Activated B cell treated with CpG ODN at 0.5 μM for 24 hours (primary cell): ENCODE results near the gene FAM210B. TPM values are rescaled to one million over a fixed set of nuclear protein-coding genes. Genes with fewer than 3 reads are reported as not detected.
"Not testable (repeated sequence)": the region's sequence is repeated elsewhere in the genome, so short reads cannot be mapped to it uniquely, and the experiment has no call there.

Experiments used
- ATAC-seq: fragments of 200-7000 bp; cut with Tn5 transposase; one replicate; pipeline ENCODE4 v1.10.0; 2021; ENCODE audit warnings: low read depth, mild to moderate bottlenecking, moderate library complexity
- CTCF ChIA-PET: fragments of 350-600 bp; sonication (Branson Sonifier 250); formaldehyde crosslinking; loops from one replicate; lab custom pipeline; 2021; ENCODE audit warnings: antibody characterized with exemption; lab: Charles Lee
- POLR2A ChIA-PET: fragments of 350-600 bp; sonication (Branson Sonifier 250); formaldehyde crosslinking; loops from one replicate; lab custom pipeline; 2021; ENCODE audit warnings: antibody characterized with exemption; lab: Charles Lee
- DNase-seq: peaks from one replicate; pipeline ENCODE4 v3.0.0; 2022
- H3K27ac Mint-ChIP-seq: one replicate; pipeline ENCODE4 v1.8.0; 2020; ENCODE audit warnings: mixed read lengths
- H3K27me3 Mint-ChIP-seq: one replicate; pipeline ENCODE4 v1.8.0; 2021; ENCODE audit warnings: mixed read lengths
- H3K36me3 Mint-ChIP-seq: one replicate; pipeline ENCODE4 v1.8.0; 2021; ENCODE audit warnings: low read depth, mixed read lengths
- H3K4me1 Mint-ChIP-seq: one replicate; pipeline ENCODE4 v1.8.0; 2021; ENCODE audit warnings: mixed read lengths
- H3K4me3 Mint-ChIP-seq: one replicate; pipeline ENCODE4 v1.8.0; 2020; ENCODE audit warnings: mild to moderate bottlenecking, mixed read lengths
- H3K9me3 Mint-ChIP-seq: one replicate; pipeline ENCODE4 v1.8.0; 2020; ENCODE audit warnings: mixed read lengths
- CTCF ChIP-seq: fragments of 200-600 bp; IDR thresholded peaks from one replicate; pipeline ENCODE4 v1.8.0; 2022; ENCODE audit warnings: antibody characterized with exemption, mild to moderate bottlenecking
- intact Hi-C: fragments of 100-400 bp; cut with micrococcal nuclease; formaldehyde crosslinking; loops from one replicate; pipeline ENCODE4 v1.15.1; 2024
- total RNA-seq: library from RNA; stranded (reverse); gene quantifications from 2 replicates; pipeline ENCODE4 v1.2.3, GENCODE V29; 2022

Gene FAM210B
- total RNA-seq, 1 donor from 2014 or later: 5.2 TPM

DNA sequence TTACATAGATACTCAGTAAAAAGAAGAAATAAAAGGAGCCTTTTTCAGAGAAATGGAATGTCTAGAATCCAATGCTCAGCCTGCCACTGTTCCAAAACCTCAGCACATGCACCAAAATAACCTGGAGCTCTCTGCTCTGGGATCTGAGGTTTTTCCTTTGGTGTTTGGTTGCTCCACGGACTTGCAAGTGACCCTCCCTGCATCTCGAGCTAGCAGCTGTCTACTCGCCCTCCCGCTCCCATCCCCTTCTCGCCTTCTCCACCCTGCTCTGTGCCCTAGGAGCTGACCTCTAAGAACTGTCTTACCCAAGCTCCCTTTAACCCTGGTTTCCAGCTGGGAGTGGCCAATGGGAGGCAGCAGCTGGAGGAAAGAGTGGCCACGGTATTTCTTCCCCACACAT, 35.1 kb upstream of the FAM210B start:
- Mint-ChIP-seq H3K4me3 (no peak overlapping the region), H3K9me3 (no peaks in the 10 kb centered on the region), H3K36me3 (no peaks in the 10 kb centered on the region), H3K4me1 (no peaks in the 10 kb centered on the region), H3K27me3 (peaks cover 4% of the 10 kb centered on the region), H3K27ac (no peak overlapping the region)
- ATAC-seq (no peak), DNase-seq (no peak)
- ChIA-PET POLR2A (no interaction called here), CTCF (no interaction called here)
- TF ChIP-seq CTCF: no peak
- intact Hi-C loops: no loop called here

DNA sequence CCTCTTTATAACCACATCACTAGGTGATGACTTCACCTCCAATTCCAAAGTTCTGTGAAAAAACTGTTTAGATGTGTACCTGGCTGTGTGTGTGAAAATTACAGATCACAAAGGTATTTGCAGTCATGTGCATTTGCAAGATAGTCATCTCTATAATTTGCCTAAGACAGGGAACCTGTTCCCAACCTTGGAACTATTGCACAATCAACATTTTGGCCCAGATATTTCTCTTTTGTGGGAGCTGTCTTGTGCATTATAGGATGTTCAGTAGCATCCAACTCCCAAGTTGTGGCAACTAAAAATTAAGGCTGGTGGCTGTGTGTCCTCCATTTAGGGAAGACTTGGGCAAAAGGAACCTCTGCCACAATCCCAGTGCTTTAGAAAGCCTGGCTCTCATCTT, 34.0 kb upstream of the FAM210B start:
- TF ChIP-seq CTCF: no peak
- DNase-seq (no peak), ATAC-seq (no peak)
- Mint-ChIP-seq H3K27ac (no peak overlapping the region), H3K36me3 (no peaks in the 10 kb centered on the region), H3K4me1 (no peaks in the 10 kb centered on the region), H3K9me3 (no peaks in the 10 kb centered on the region), H3K4me3 (no peak overlapping the region), H3K27me3 (peaks cover 4% of the 10 kb centered on the region)
- intact Hi-C loops: no loop called here
- ChIA-PET CTCF (no interaction called here), POLR2A (no interaction called here)

DNA sequence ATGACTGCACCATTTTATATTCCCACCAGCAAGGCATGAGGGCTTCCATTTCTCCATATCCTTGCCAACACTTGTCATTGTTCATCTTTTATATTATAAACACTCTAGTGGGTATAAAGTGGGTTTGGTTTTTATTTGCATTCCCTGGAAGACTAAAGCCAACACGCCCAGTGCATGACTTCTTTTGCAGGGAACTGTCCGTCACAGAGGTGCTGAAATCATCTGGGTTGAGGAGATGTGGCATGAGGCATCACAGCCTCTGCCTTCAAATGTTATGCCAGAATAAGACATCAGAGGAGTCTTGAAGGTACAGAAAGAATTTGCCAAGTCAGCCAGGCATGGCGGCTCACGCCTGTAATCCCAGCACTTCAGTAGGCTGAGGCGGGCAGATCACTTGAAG, 29.9 kb upstream of the FAM210B start:
- Mint-ChIP-seq H3K9me3 (peaks cover 3% of the 10 kb centered on the region), H3K36me3 (no peaks in the 10 kb centered on the region), H3K4me1 (no peaks in the 10 kb centered on the region), H3K27me3 (peaks cover 6% of the 10 kb centered on the region), H3K27ac (no peak overlapping the region), H3K4me3 (no peak overlapping the region)
- POLR2A ChIA-PET: no interaction called here
- ATAC-seq (no peak), DNase-seq (no peak)
- no peak for TF ChIP-seq CTCF
- CTCF ChIA-PET: no interaction called here
- intact Hi-C loops: no loop called here

DNA sequence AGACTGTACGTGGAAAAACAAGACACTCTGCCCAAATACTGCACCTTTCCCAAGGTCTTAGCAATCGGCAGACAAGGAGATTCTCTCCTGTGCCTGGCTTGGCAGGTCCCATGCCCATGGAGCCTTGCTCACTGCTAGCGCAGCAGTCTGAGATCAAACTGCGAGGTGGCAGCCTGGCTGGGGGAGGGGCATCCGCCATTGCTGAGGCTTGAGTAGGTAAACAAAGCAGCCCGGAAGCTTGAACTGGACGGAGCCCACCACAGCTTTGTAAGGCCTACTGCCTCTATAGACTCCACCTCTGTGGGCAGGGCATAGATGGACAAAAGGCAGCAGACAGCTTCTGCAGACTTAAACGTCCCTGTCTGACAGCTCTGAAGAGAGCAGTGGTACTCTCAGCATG, 22.1 kb upstream of the FAM210B start:
- intact Hi-C loops, H3K4me1 Mint-ChIP-seq, H3K9me3 Mint-ChIP-seq, H3K36me3 Mint-ChIP-seq, POLR2A ChIA-PET, DNase-seq, CTCF ChIA-PET, H3K4me3 Mint-ChIP-seq, H3K27ac Mint-ChIP-seq, ATAC-seq: not testable (repeated sequence)
- peaks cover 31% of the 10 kb centered on the region for H3K27me3 Mint-ChIP-seq

DNA sequence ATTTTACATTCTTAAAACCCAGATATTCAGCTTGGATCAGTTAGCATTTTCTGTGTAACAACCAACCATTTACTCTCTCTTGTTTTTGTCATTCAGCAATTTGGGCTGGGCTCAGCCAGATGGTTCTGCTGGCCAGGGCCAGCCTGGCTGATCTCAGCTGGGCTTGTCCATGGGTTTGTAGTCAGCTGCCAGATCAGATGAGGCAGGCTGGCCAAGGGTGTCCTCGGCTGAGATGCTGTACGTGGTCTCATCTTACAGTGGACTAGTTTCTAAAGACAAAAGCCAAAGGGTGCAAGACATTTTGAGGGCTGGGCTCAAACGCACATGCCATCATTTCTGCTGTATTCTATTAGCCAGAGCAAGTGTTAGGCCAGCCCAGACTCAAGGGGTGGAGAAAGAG, 16.0 kb upstream of the FAM210B start:
- H3K9me3 Mint-ChIP-seq: no peaks in the 10 kb centered on the region
- no peak for TF ChIP-seq CTCF
- no peak overlapping the region for H3K4me3 Mint-ChIP-seq
- peaks cover 61% of the 10 kb centered on the region for H3K27me3 Mint-ChIP-seq
- CTCF ChIA-PET: no interaction called here
- intact Hi-C loops: loop anchor here (5.0 kb wide), 1 partner anchor 1660 kb away; no protein-coding TSS in a partner anchor
- POLR2A ChIA-PET: no interaction called here
- H3K27ac Mint-ChIP-seq: no peak overlapping the region
- no peaks in the 10 kb centered on the region for H3K36me3 Mint-ChIP-seq
- DNase-seq: no peak
- no peak for ATAC-seq
- H3K4me1 Mint-ChIP-seq: no peaks in the 10 kb centered on the region

GRCh38 chr20:56343861-56344381, 14.9 kb upstream of the FAM210B start:
- ATAC-seq: no peak
- no peak for TF ChIP-seq CTCF
- DNase-seq: no peak
- ChIA-PET POLR2A (no interaction called here), CTCF (interaction anchor here (1.2 kb wide), 1 partner anchor 8 kb away, joined by 3 read pairs; no protein-coding TSS in a partner anchor)
- Mint-ChIP-seq H3K9me3 (no peaks in the 10 kb centered on the region), H3K27ac (no peak overlapping the region), H3K4me1 (no peaks in the 10 kb centered on the region), H3K36me3 (no peaks in the 10 kb centered on the region), H3K4me3 (no peak overlapping the region), H3K27me3 (peaks cover 64% of the 10 kb centered on the region)
- intact Hi-C loops: loop anchor here (5.0 kb wide), 1 partner anchor 1662 kb away; no protein-coding TSS in a partner anchor
